ENCODE results near the gene CAMTA2.
"Not testable (repeated sequence)": the region's sequence is repeated elsewhere in the genome, so short reads cannot be mapped to it uniquely, and the experiment has no call there.

CAMTA2 gene

GRCh38 chr17:4926577-4927335 is 60.7 kb downstream of the CAMTA2 start:
- DNase-seq: not testable (repeated sequence)

GRCh38 chr17:4921320-4921719 is 66.2 kb downstream of the CAMTA2 start:
- DNase-seq: no peak

- DNase-seq: no peak
Observed at GRCh38 chr17:4920351-4921048, 67.0 kb downstream of the CAMTA2 start.

GRCh38 chr17:4919511-4920047 is 67.9 kb downstream of the CAMTA2 start:
- DNase-seq: no peak
